Pulmonary artery endothelial cell (primary cell): ENCODE data around the gene MAP7D3. TPM values are rescaled to one million over a fixed set of nuclear protein-coding genes. Genes with fewer than 3 reads are reported as not detected.

ENCODE experiments used
- DNase-seq: peaks from one replicate; pipeline ENCODE4 v3.0.0-alpha.2; 2011; ENCODE audit warnings: low read depth, low spot score
- total RNA-seq: library from RNA; depleted of rRNA; stranded (reverse); fragments of >200 nt; gene quantifications from 2 replicates; pipeline ENCODE4 v1.2.3, GENCODE V29; 2014

The MAP7D3 gene
- total RNA-seq, 1 donor from 2014 or later, result 12.3 TPM

GRCh38 chrX:136207546-136207945 is 43.7 kb downstream of the MAP7D3 start:
- DNase-seq, result no peak

GRCh38 chrX:136206916-136207315 is 44.3 kb downstream of the MAP7D3 start:
- no peak for DNase-seq

- DNase-seq, result no peak
These were observed 45.3 kb downstream of the MAP7D3 start for GRCh38 chrX:136205882-136206380.

- no peak for DNase-seq
These were observed 46.6 kb downstream of the MAP7D3 start for GRCh38 chrX:136204571-136204970.

GRCh38 chrX:136203951-136204350 is 47.2 kb downstream of the MAP7D3 start:
- no peak for DNase-seq

- no peak for DNase-seq
These were observed 47.8 kb downstream of the MAP7D3 start for GRCh38 chrX:136203438-136203837.

- no peak for DNase-seq
These were observed 48.3 kb downstream of the MAP7D3 start for GRCh38 chrX:136202889-136203288.

GRCh38 chrX:136201601-136202000 is 49.6 kb downstream of the MAP7D3 start:
- DNase-seq, result no peak

- no peak for DNase-seq
These were observed 50.7 kb downstream of the MAP7D3 start for GRCh38 chrX:136200466-136200865.

- no peak for DNase-seq
These were observed 51.8 kb downstream of the MAP7D3 start for GRCh38 chrX:136199365-136199764.

- no peak for DNase-seq
These were observed 52.4 kb downstream of the MAP7D3 start for GRCh38 chrX:136198678-136199243.

- no peak for DNase-seq
These were observed 53.2 kb downstream of the MAP7D3 start for GRCh38 chrX:136198010-136198409.

GRCh38 chrX:136196691-136197155 is 54.5 kb downstream of the MAP7D3 start:
- no peak for DNase-seq

GRCh38 chrX:136195247-136195646 is 56.0 kb downstream of the MAP7D3 start:
- DNase-seq, result no peak

- DNase-seq, result no peak
These were observed 56.7 kb downstream of the MAP7D3 start for GRCh38 chrX:136194536-136194935.

GRCh38 chrX:136193771-136194170 is 57.4 kb downstream of the MAP7D3 start:
- DNase-seq, result no peak

GRCh38 chrX:136192839-136193414 is 58.3 kb downstream of the MAP7D3 start:
- no peak for DNase-seq

- no peak for DNase-seq
These were observed 59.1 kb downstream of the MAP7D3 start for GRCh38 chrX:136192135-136192534.

GRCh38 chrX:136191171-136191570 is 60.0 kb downstream of the MAP7D3 start:
- peak; percentile 39 for DNase-seq

GRCh38 chrX:136190038-136190713 is 61.0 kb downstream of the MAP7D3 start:
- DNase-seq, result no peak

- DNase-seq, result peak; percentile 36
These were observed 62.0 kb downstream of the MAP7D3 start for GRCh38 chrX:136189222-136189621.

- no peak for DNase-seq
These were observed 65.2 kb downstream of the MAP7D3 start for GRCh38 chrX:136186023-136186413.
